ENCODE measurements around the gene KRT79. TPM values are rescaled to one million over a fixed set of nuclear protein-coding genes. Genes with fewer than 3 reads are reported as not detected.

KRT79 gene
- polyA plus RNA-seq, 1 donor, result not detected

DNA sequence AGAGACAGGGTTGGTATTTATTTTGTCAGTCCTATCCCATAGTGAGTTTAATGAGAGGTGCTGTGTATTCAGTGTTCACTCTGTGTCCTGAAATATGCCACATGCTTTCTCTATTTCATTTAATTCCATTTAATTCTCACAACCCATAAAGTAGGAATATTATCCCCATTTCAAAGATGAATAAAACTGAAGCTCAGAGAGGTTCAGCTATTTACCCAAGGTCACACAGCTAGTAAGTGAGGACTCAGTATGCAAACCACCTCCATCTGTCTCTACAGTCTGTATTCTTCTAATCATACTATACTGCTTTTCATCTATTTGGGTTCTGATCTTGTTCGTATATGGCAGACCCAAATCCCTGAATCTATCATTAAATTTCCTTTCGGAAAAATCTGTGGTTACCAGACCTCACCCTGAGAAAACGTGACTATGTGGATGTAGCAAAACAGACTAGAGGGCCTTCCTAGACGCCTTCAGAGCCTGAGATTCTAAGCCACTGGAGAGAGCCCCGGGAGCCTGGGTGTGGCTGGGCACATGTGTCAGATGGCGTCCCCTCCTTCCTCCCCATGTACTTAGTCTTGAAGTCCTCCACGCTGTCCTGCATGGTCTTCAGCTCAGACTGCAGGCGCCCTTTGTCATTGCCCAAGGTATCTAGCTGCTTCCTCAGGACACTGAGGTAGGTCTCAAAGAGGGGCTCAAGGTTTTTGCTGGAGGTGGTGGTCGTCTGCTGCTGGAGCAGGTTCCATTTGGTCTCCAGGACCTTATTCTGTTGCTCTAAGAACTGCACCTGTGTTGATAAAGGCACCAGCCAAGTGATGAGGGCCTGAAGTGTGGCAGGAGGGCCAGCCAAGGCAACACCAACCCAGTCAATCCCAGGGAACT lies 22.7 kb downstream of the KRT79 start:
- no CpG with 5 or more reads among the region's 9 CpGs for WGBS (ENCODE audit: insufficient coverage, low lambda C conversion rate)
- no peaks in the 10 kb centered on the region for H3K4me1 ChIP-seq (ENCODE audit: control insufficient read depth, insufficient read depth, low read length)
- no peak for DNase-seq
- H3K4me3 ChIP-seq (ENCODE audit: low read length), result no peak overlapping the region
- no peak overlapping the region for H3K27ac ChIP-seq (ENCODE audit: low read length)
- H3K36me3 ChIP-seq (ENCODE audit: control insufficient read depth, insufficient read depth, low read length), result no peaks in the 10 kb centered on the region
- peaks cover 7% of the 10 kb centered on the region for H3K27me3 ChIP-seq (ENCODE audit: control insufficient read depth, insufficient read depth, low read length)
- no peaks in the 10 kb centered on the region for H3K9me3 ChIP-seq (ENCODE audit: control insufficient read depth, low read depth, low read length)

DNA sequence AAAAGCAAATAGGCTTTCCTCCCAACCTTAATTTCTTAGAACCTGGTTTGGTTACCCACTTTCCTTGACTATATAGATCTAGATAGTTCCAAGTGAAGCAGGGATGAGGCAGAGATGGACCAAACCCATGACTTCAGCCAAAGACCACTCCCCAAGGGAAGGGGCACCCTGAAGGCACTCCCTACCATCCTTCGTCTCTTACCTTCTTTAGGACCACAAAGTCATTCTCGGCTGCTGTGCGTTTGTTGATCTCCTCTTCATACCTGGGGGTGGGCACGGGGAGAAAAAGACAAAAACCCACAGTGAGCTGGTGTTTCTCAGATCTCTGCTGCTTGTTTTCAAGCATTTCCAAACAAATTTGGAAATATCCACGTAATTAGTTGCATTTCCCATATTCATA lies 23.6 kb downstream of the KRT79 start:
- H3K27ac ChIP-seq (ENCODE audit: low read length), result no peak overlapping the region
- peaks cover 7% of the 10 kb centered on the region for H3K27me3 ChIP-seq (ENCODE audit: control insufficient read depth, insufficient read depth, low read length)
- no peaks in the 10 kb centered on the region for H3K36me3 ChIP-seq (ENCODE audit: control insufficient read depth, insufficient read depth, low read length)
- no peaks in the 10 kb centered on the region for H3K4me1 ChIP-seq (ENCODE audit: control insufficient read depth, insufficient read depth, low read length)
- H3K4me3 ChIP-seq (ENCODE audit: low read length), result no peak overlapping the region
- H3K9me3 ChIP-seq (ENCODE audit: control insufficient read depth, low read depth, low read length), result no peaks in the 10 kb centered on the region
- 75% methylated on average over 2 of the region's 5 CpGs for WGBS (ENCODE audit: insufficient coverage, low lambda C conversion rate)
- no peak for DNase-seq

DNA sequence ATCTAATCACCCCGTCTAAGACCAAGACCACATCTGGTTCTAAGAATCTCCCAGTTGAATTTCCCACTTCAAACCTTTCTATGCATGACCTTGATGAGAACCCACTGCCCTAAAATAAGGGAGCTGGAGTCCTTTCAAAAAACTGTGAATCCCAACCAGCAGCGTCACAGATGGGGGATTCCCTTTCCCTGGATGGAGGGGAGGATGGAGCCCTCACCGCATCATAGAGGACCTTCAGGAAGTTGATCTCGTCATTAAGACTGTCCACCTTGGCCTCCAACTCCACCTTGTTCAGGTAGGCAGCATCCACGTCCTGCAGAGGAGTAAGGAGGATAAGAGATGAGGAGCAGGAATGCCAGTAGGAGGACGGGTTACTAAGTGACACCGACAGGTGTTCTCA lies 24.9 kb downstream of the KRT79 start:
- peaks cover 7% of the 10 kb centered on the region for H3K27me3 ChIP-seq (ENCODE audit: control insufficient read depth, insufficient read depth, low read length)
- no peak overlapping the region for H3K27ac ChIP-seq (ENCODE audit: low read length)
- no peaks in the 10 kb centered on the region for H3K9me3 ChIP-seq (ENCODE audit: control insufficient read depth, low read depth, low read length)
- H3K4me1 ChIP-seq (ENCODE audit: control insufficient read depth, insufficient read depth, low read length), result no peaks in the 10 kb centered on the region
- no peak for DNase-seq
- H3K36me3 ChIP-seq (ENCODE audit: control insufficient read depth, insufficient read depth, low read length), result no peaks in the 10 kb centered on the region
- no peak overlapping the region for H3K4me3 ChIP-seq (ENCODE audit: low read length)
- no CpG with 5 or more reads among the region's 7 CpGs for WGBS (ENCODE audit: insufficient coverage, low lambda C conversion rate)

DNA sequence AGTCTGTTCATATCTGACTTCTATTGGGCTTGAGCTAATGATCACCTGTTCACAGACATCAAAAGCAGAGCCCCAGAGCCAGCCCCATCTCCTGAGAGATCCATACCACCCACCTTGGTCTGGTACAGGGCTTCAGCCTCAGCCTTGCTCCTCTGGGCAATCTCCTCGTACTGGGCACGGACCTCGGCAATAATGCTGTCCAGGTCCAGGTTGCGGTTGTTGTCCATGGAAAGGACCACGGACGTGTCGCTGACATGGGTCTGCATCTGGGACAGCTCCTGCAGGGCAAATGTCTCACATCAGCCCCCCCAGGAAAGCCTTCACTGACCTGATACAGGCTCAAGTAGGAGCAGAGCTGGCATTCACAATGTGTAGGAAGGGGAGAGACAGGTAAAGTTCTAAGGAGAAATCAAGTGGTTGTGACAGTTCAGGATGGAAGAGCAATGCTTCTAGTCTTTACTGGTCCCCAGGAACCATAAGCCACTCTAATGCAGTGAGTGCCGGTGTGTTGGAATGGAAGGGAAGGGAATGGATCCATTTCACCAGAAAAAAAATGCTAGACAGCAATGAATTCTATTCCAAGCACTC lies 25.4 kb downstream of the KRT79 start:
- WGBS (ENCODE audit: insufficient coverage, low lambda C conversion rate), result no CpG with 5 or more reads among the region's 8 CpGs

DNA sequence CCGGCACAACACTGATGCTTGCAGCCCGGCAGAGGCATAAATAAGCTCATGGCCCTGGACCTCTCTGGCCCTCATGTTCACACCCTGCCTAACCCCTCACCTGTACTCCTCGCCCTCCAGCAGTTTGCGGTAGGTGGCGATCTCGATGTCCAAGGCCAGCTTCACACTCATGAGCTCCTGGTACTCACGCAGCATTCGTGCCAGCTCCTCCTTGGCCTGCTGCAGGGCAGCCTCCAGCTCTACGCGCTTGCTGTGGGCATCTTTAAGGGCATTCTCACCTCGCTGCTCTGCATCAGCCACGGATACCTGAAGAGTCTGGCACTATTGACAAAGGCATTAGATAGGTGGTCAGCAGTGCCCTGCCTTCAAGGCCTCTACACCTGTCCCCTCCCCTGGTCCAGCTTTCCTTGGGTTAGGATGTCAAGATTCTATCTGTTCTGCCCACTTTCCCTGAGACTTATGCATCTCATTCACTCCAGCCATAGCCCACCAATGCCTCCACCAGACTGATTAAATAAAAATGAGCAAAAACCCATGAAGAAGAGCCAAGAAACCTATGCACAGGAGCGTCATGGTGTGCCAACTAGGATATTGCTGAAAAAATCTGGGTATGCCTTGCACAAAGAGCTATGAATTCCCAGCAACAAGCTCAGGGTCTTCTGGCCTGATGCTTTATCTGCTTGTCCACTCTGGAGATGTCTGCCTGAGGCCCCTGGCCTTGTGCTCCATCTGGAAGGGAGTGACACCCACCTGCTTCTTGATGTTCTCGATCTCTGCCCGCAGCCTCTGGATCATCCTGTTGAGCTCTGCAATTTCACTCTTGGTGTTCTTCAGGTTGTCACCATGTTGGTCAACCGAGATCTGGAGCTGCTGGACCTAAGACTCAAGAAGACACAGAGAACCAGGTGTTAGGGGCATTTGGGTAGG lies 26.3 kb downstream of the KRT79 start:
- Histone ChIP-seq H3K4me1 (ENCODE audit: control insufficient read depth, insufficient read depth, low read length) (no peaks in the 10 kb centered on the region), H3K9me3 (ENCODE audit: control insufficient read depth, low read depth, low read length) (no peaks in the 10 kb centered on the region), H3K27me3 (ENCODE audit: control insufficient read depth, insufficient read depth, low read length) (peaks cover 7% of the 10 kb centered on the region), H3K36me3 (ENCODE audit: control insufficient read depth, insufficient read depth, low read length) (no peaks in the 10 kb centered on the region), H3K4me3 (ENCODE audit: low read length) (no peak overlapping the region), H3K27ac (ENCODE audit: low read length) (no peak overlapping the region)
- no CpG with 5 or more reads among the region's 16 CpGs for WGBS (ENCODE audit: insufficient coverage, low lambda C conversion rate)
- DNase-seq, result no peak

More for the DNA sequence above, 25.4 kb downstream of the KRT79 start:
- Histone ChIP-seq H3K4me3 (ENCODE audit: low read length) (no peak overlapping the region), H3K4me1 (ENCODE audit: control insufficient read depth, insufficient read depth, low read length) (no peaks in the 10 kb centered on the region), H3K9me3 (ENCODE audit: control insufficient read depth, low read depth, low read length) (no peaks in the 10 kb centered on the region), H3K27ac (ENCODE audit: low read length) (no peak overlapping the region), H3K27me3 (ENCODE audit: control insufficient read depth, insufficient read depth, low read length) (peaks cover 7% of the 10 kb centered on the region), H3K36me3 (ENCODE audit: control insufficient read depth, insufficient read depth, low read length) (no peaks in the 10 kb centered on the region)
- DNase-seq, result no peak

DNA sequence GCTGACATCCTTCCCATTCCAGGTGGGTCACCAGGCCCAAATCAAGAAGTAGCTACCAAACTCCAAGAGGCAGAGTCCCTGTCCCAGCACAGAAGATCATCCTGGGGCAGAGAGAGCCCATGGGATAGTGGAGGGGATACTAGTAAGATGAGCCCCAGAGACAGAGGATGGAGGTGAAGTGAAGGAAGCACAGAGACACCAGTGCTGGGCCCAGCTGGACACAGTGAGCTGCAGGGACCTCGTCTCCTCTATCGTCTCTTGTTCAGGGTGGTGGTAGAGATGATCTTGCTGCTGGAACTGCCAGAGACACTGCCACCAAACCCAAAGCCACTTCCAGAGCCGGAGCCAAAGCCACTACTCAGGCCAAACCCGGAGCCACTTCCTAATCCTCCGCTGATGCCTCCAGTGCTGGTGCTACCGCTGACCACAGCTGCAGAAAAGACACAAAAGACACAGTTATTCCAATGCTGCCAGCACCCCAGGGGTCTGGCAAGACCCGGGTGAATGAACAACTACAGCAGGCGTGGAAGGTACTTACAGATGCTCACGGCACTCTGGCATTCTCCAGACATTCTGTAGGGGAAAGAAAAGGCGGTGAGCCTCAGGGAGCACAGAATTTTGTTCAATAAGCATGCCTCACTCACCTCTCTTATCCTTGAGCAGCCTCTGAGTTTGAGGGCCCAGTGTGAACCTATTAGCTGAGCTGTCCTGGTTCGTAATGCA lies 27.1 kb downstream of the KRT79 start:
- Histone ChIP-seq H3K27me3 (ENCODE audit: control insufficient read depth, insufficient read depth, low read length) (peaks cover 7% of the 10 kb centered on the region), H3K4me1 (ENCODE audit: control insufficient read depth, insufficient read depth, low read length) (no peaks in the 10 kb centered on the region), H3K27ac (ENCODE audit: low read length) (no peak overlapping the region), H3K4me3 (ENCODE audit: low read length) (no peak overlapping the region), H3K9me3 (ENCODE audit: control insufficient read depth, low read depth, low read length) (no peaks in the 10 kb centered on the region), H3K36me3 (ENCODE audit: control insufficient read depth, insufficient read depth, low read length) (no peaks in the 10 kb centered on the region)
- DNase-seq, result no peak
- no CpG with 5 or more reads among the region's 11 CpGs for WGBS (ENCODE audit: insufficient coverage, low lambda C conversion rate)

DNA sequence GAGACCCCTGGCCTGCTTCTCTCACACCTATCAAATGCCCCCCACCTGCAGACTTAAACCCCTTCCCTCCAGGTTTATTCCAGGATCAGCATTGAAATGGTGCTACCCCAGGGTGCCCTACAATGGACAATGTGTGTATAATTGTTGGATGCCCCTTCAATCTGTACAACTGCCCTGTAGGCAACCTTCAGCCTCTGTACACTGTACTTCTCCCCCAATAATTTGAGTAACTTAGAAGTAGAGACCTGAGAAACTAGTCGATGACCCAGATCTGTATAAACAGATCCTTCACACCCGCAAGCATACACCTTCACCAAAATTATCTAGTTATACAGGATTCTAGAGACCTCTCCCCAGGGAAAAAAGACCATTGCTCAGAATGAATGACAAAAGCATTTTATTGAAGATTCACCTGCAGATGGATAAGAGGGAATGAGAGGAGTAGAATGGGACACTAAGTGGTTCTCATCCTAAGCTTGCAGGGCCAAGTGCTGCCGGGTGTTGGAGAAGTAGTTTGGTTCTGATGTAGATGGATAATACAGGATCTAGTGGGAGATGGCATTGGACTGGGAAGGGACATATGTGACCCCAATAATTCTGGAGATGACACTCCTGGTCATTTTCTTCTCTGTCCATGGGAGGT lies 27.8 kb downstream of the KRT79 start:
- Histone ChIP-seq H3K27me3 (ENCODE audit: control insufficient read depth, insufficient read depth, low read length) (peaks cover 5% of the 10 kb centered on the region), H3K9me3 (ENCODE audit: control insufficient read depth, low read depth, low read length) (no peaks in the 10 kb centered on the region), H3K4me1 (ENCODE audit: control insufficient read depth, insufficient read depth, low read length) (no peaks in the 10 kb centered on the region), H3K4me3 (ENCODE audit: low read length) (no peak overlapping the region), H3K36me3 (ENCODE audit: control insufficient read depth, insufficient read depth, low read length) (no peaks in the 10 kb centered on the region), H3K27ac (ENCODE audit: low read length) (no peak overlapping the region)
- 100% methylated on average over 2 of the region's 3 CpGs for WGBS (ENCODE audit: insufficient coverage, low lambda C conversion rate)
- no peak for DNase-seq

DNA sequence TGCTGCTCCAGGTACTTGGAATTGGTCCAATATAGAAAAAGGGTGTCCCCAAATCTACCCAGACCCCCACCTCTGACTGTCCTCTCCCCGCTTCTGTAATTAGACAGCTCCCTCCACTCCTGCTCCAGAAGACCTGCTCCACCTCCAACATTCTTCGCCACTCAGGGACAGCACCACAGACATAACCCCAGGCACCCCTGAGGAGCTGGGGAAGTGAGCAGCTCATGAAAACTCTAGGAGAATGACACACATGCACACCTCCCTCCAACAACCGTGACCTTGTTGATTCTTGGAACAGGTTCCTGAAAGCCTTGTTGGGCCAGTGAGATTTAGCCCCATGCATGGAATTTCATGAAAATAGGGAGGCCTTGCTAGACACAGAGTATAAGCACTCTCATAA lies 28.4 kb downstream of the KRT79 start:
- Histone ChIP-seq H3K4me3 (ENCODE audit: low read length) (no peak overlapping the region), H3K36me3 (ENCODE audit: control insufficient read depth, insufficient read depth, low read length) (no peaks in the 10 kb centered on the region), H3K9me3 (ENCODE audit: control insufficient read depth, low read depth, low read length) (no peaks in the 10 kb centered on the region), H3K27me3 (ENCODE audit: control insufficient read depth, insufficient read depth, low read length) (peaks cover 5% of the 10 kb centered on the region), H3K27ac (ENCODE audit: low read length) (no peak overlapping the region), H3K4me1 (ENCODE audit: control insufficient read depth, insufficient read depth, low read length) (no peaks in the 10 kb centered on the region)
- no peak for DNase-seq
- no CpG with 5 or more reads among the region's 3 CpGs for WGBS (ENCODE audit: insufficient coverage, low lambda C conversion rate)

DNA sequence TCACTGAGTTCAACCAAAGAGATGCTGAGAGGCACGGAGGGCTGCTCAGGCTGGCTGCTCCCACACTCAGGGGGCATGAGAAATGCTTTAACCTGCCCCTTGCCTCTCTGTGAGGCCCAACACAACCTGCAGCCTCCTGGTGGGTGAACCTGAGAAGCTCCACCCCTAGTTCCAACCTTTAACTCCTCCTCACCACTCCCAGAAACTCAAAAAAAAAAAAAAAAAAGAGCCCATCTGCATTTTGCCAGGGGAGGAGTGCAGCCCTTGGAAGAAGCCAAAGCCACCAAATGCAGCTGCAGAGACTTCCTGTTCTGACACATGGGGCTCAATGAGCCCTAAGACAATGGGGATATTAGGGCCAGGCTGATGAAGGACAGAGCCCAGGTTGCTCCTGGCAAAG lies 29.1 kb downstream of the KRT79 start:
- WGBS (ENCODE audit: insufficient coverage, low lambda C conversion rate), result no CpG with 5 or more reads among the region's 1 CpG
- no peaks in the 10 kb centered on the region for H3K9me3 ChIP-seq (ENCODE audit: control insufficient read depth, low read depth, low read length)
- H3K4me1 ChIP-seq (ENCODE audit: control insufficient read depth, insufficient read depth, low read length), result no peaks in the 10 kb centered on the region
- no peak overlapping the region for H3K27ac ChIP-seq (ENCODE audit: low read length)
- no peak for DNase-seq
- no peaks in the 10 kb centered on the region for H3K36me3 ChIP-seq (ENCODE audit: control insufficient read depth, insufficient read depth, low read length)
- H3K4me3 ChIP-seq (ENCODE audit: low read length), result no peak overlapping the region
- peaks cover 5% of the 10 kb centered on the region for H3K27me3 ChIP-seq (ENCODE audit: control insufficient read depth, insufficient read depth, low read length)

Measured in large intestine (tissue), 3 donors.